ENCODE results near the gene PAN2.
"Not testable (repeated sequence)": the region's sequence is repeated elsewhere in the genome, so short reads cannot be mapped to it uniquely, and the experiment has no call there.

Gene PAN2

DNA sequence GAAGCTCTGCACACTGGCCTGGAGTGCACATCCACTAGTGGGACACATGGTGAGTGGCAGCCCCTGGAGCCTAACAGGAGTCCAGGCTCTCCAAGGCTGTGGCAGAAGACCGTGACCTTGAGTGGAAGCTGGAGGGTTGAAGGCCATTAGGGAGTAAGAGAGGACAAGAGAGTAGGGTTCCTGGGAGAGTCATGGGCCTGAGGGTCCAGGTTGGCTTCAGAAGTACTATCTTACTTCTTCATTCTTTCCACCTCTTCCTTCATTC is 5.3 kb upstream of the PAN2 start:
- DNase-seq = no peak

GRCh38 chr12:56338308-56339157 is 4.7 kb upstream of the PAN2 start, which contains the start of gene IL23A:
TSS of gene IL23A (plus strand) at chr12:56338884. CDS start at chr12:56339045, 161 bp downstream.
- DNase-seq = peak; percentile 71 to 75

DNA sequence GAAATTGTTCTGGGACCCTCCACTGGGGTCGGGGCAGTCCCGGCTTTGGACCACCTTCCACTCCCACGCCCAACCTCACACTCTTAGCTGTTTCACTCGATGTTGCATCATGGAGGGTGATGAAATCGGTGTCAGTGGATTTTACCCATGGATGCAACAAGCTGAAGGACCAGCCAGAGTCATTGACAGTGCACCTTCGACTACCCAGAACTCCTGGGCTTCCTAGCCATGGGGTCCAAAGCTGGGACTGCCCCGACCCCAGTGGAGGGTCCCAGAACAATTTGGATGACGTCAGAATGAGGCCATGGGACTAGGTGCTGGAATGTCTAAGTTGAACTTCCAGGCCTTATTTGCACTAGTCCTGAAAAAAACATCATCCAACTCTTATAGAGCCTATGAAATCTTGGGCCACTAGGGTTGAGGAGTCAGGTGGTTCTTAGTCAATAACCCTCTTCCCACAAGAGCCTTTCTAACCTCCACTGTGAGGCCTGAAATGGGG is 4.0 kb upstream of the PAN2 start:
- no peak for DNase-seq

- no peak for DNase-seq
These were observed 2.8 kb upstream of the PAN2 start for GRCh38 chr12:56336361-56337167.

- not testable (repeated sequence) for DNase-seq
These were observed 1.7 kb upstream of the PAN2 start for GRCh38 chr12:56335527-56335926.

- no peak for DNase-seq
These were observed 642 bp upstream of the PAN2 start for GRCh38 chr12:56334490-56334793.

GRCh38 chr12:56333197-56333678 is 562 bp downstream of the PAN2 start:
- DNase-seq = peak; percentile 14 to 18

- no peak for DNase-seq
These were observed 1.1 kb downstream of the PAN2 start for GRCh38 chr12:56332512-56333196.

DNA sequence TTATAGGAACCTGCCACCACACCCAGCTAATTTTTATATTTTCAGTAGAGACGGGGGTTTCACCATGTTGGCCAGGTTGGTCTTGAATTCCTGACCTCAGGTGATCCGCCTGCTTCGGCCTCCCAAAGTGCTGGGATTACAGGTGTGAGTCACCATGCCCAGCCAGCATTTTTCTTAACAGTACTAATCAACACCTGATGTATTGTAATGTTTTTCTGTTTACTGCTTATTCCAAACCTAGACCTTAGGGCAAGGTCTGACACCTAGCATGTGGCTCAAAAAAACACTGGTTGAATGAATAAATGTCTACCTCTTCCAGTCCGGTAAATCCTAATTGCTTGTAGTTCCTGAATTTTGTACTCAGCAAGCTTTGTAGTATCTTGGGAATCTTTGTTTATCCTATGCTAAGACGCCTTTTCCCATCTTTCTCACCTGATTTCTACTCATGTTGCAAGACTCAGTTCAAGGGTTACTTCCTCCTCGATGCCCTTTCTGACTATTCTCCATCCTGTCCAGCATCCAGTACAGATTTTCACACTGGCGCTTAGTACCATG is 2.8 kb downstream of the PAN2 start:
- DNase-seq = no peak

- no peak for DNase-seq
These were observed 7.3 kb downstream of the PAN2 start for GRCh38 chr12:56326533-56326932.

GRCh38 chr12:56326126-56326525 is 7.7 kb downstream of the PAN2 start:
- no peak for DNase-seq

GRCh38 chr12:56324206-56324605 is 9.6 kb downstream of the PAN2 start:
- no peak for DNase-seq

- not testable (repeated sequence) for DNase-seq
These were observed 12.2 kb downstream of the PAN2 start for GRCh38 chr12:56321610-56322009.

DNA sequence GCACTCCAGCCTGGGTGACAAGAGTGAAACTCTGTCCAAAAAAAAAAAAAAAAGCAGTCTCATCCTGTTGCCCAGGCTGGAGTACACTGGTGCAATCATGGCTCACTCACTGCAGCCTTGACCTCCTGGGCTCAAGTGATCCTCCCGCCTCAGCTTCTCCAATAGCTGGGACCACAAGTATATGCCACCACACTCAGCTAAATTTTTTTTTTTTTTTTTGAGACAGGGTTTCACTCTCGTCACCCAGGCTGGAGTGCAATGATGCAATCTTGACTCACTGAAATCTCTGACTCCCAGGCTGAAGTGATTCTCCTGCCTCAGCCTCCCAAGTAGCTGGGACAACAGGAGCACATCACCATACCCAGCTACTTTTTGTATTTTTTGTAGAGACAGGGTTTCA is 12.8 kb downstream of the PAN2 start:
- DNase-seq = no peak

DNA sequence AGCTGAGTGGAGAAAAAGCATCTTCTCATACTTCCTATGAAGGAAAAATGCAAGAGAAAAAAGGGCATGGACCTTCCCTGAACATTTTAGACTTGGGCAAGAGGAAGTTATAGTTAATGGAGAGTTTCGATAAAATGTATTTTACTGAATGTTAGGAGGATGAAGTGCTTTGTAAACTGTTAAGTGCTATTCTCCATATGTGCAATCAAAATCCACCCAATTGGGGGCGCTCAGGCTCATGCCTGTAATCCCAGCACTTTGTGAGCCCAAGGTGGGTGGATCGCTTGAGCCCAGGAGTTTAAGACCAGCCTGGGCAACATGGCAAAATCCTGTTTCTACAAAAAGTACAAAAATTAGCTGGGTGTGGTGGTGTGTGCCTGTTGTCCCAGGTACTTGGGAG is 16.1 kb downstream of the PAN2 start:
- no peak for DNase-seq

- DNase-seq = peak; percentile 85 to 86
These were observed 18.0 kb downstream of the PAN2 start, which contains the start of gene CNPY2 for GRCh38 chr12:56315622-56316473. TSS of gene CNPY2 (minus strand) at chr12:56315988. CDS start at chr12:56315217, 771 bp downstream.

DNA sequence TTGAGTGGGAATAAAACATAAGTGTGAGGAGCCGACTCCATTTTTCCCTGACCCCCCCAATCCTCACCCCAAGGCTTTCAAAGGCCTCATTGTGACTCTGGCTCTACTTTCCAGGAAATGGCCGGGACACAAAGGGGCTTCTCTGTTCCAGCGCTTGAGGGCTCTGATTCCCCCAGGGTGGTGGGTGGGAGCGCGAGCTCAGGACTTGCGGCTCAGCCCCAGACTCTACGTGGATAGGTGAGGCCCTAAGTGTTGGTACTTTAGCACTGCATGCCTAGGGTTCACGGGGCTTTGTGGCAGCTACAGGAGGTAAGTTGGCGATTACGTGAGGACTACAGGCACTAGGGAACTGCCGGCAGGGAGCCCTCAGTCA is 18.6 kb downstream of the PAN2 start:
- no peak for DNase-seq

DNA sequence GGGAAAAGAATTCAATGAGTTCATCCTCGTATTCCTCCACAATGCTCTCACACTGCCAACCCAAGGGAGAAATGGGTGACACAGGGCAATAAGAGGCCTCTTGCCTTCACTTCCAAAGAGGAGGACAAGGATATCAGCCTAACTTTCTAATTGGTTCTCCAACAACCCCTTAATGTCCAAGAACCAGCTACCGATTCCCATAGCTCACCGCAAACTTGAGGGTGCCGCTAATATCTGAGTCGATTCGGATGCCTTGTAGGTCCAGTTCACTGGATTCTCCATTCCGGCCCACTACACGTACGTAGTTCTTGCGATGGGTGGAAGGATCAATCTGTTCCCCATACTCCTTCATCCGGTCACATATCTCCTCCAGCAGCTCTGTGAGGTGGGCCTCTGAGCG is 22.8 kb downstream of the PAN2 start:
- DNase-seq = no peak

GRCh38 chr12:56308714-56309113 is 25.1 kb downstream of the PAN2 start:
- no peak for DNase-seq

DNA sequence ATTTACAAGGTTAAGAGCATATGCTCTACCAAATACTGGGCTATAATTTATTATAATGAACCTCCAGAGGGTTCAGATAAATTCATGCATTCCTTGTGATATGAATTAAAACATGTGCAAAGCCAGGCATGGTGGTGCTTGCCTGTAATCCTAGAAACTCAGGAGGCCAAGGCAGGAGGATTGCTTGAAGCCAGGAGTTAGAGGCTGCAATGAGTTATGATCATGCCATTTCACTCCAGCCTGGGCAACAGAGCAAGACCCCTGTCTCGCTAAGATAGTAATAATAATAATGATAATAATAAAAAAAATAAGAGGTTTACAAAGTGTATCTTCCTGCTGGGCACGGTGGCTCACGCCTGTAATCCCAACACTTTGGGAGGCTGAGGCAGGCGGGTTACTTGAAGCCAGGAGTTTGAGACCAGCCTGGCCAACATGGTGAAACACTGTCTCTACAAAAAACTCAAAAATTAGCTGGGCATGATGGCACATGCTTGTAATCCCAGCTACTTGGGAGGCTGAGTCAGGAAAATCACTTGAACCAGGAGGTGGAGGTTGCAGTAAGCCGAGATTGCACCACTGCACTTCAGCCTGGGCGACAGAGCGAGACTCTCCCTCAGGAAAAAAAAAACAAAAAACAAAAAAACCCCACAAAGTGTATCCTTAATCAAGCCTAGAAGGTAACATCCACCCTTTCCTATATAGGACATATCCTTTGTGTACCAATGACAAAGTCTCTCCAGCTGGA is 26.4 kb downstream of the PAN2 start:
- no peak for DNase-seq

- no peak for DNase-seq
These were observed 28.8 kb downstream of the PAN2 start for GRCh38 chr12:56304872-56305590.
